HG03354 (cell line): Measurements from ENCODE around the gene EXOC8.
A peak's percentile ranks its signal among the peaks of the same experiment; 100 is the strongest.

ENCODE experiments used
- ATAC-seq: cut with Tn5 transposase; IDR thresholded peaks from one replicate; pipeline ENCODE4 v1.9.1; 2021; ENCODE audit warnings: mild to moderate bottlenecking; ENCODE audit not compliant: unreplicated experiment, poor library complexity, severe bottlenecking

Gene EXOC8

GRCh38 chr1:231319080-231319479 lies 18.6 kb downstream of the EXOC8 start:
- no peak for ATAC-seq

GRCh38 chr1:231318568-231318967 lies 19.1 kb downstream of the EXOC8 start:
- ATAC-seq, result no peak

- no peak for ATAC-seq
Measured at GRCh38 chr1:231318015-231318355, 19.7 kb downstream of the EXOC8 start.

GRCh38 chr1:231317306-231318014 lies 20.2 kb downstream of the EXOC8 start:
- no peak for ATAC-seq

GRCh38 chr1:231315887-231316286 lies 21.8 kb downstream of the EXOC8 start:
- peak; percentile 74 for ATAC-seq

- ATAC-seq, result no peak
Measured at GRCh38 chr1:231313661-231314060, 24.0 kb downstream of the EXOC8 start.

- ATAC-seq, result no peak
Measured at GRCh38 chr1:231312432-231312788, 25.2 kb downstream of the EXOC8 start.

GRCh38 chr1:231311720-231312431 lies 25.8 kb downstream of the EXOC8 start:
- ATAC-seq, result no peak

GRCh38 chr1:231310391-231310934 lies 27.2 kb downstream of the EXOC8 start:
- ATAC-seq, result no peak

- ATAC-seq, result no peak
Measured at GRCh38 chr1:231301990-231302389, 35.7 kb downstream of the EXOC8 start.

GRCh38 chr1:231295938-231296337 lies 41.7 kb downstream of the EXOC8 start:
- ATAC-seq, result no peak

- ATAC-seq, result no peak
Measured at GRCh38 chr1:231286603-231287002, 51.0 kb downstream of the EXOC8 start.

- ATAC-seq, result no peak
Measured at GRCh38 chr1:231284441-231284840, 53.2 kb downstream of the EXOC8 start.
